Naive thymus-derived CD4-positive, alpha-beta T cell (primary cell): ENCODE data around the gene RNF157. TPM values are rescaled to one million over a fixed set of nuclear protein-coding genes. Genes with fewer than 3 reads are reported as not detected.

Source experiments
- ATAC-seq: fragments of 150-1000 bp; cut with Tn5 transposase; 2 replicates; pipeline ENCODE4 v1.10.0; 2021; ENCODE audit warnings: mild to moderate bottlenecking, moderate library complexity
- CTCF ChIA-PET: fragments of 350-600 bp; sonication (Branson Sonifier 250); formaldehyde crosslinking; loops from one replicate; lab custom pipeline; 2021; ENCODE audit warnings: antibody characterized with exemption; lab: Charles Lee
- POLR2A ChIA-PET: fragments of 350-600 bp; sonication (Branson Sonifier 250); formaldehyde crosslinking; loops from one replicate; lab custom pipeline; 2021; ENCODE audit warnings: antibody characterized with exemption, inconsistent platforms; lab: Charles Lee
- DNase-seq, 9 donors: peaks; one replicate each; pipeline versions ENCODE4 v3.0.0 to v3.0.0-alpha.2; 2020 to 2022; ENCODE audit warnings: mixed read lengths in 1 of 9
- H3K27ac ChIP-seq: one replicate; pipeline ENCODE4 v1.7.0; 2013; ENCODE audit warnings: mild to moderate bottlenecking, low read depth, low read length, moderate library complexity
- H3K27me3 ChIP-seq, 2 donors: one replicate each; pipeline ENCODE4 v1.7.0; 2013; ENCODE audit warnings: low read length in 2 of 2, mild to moderate bottlenecking in 2 of 2, moderate library complexity in 2 of 2; ENCODE audit not compliant: control insufficient read depth in 2 of 2, insufficient read depth in 2 of 2
- H3K36me3 ChIP-seq, 3 experiments: 1 replicate in 2 of 3; 2 replicates in 1 of 3; pipeline ENCODE4 v1.7.0; 2013; ENCODE audit warnings: low read length in 3 of 3, mild to moderate bottlenecking in 3 of 3, moderate library complexity in 1 of 3; ENCODE audit not compliant: insufficient read depth in 3 of 3, control insufficient read depth in 2 of 3
- H3K4me1 ChIP-seq, 2 donors: one replicate each; pipeline ENCODE4 v1.7.0; 2013; ENCODE audit warnings: low read length in 2 of 2, mild to moderate bottlenecking in 2 of 2, moderate library complexity in 1 of 2; ENCODE audit not compliant: control insufficient read depth in 2 of 2, insufficient read depth in 2 of 2
- H3K4me3 ChIP-seq: 2 replicates; pipeline ENCODE4 v1.7.0; 2013; ENCODE audit warnings: mild to moderate bottlenecking, low read length
- H3K9me3 ChIP-seq, 3 experiments: 1 replicate in 2 of 3; 2 replicates in 1 of 3; pipeline ENCODE4 v1.7.0; 2013; ENCODE audit warnings: low read length in 3 of 3; ENCODE audit not compliant: control insufficient read depth in 2 of 3
- H3K27ac Mint-ChIP-seq, 9 donors: one replicate each; pipeline ENCODE4 v1.8.0; 2020 to 2022; ENCODE audit warnings: mixed read lengths in 9 of 9, mild to moderate bottlenecking in 8 of 9, moderate library complexity in 5 of 9, inconsistent platforms in 2 of 9
- H3K27me3 Mint-ChIP-seq, 5 donors: one replicate each; pipeline ENCODE4 v1.8.0; 2021 to 2022; ENCODE audit warnings: mixed read lengths in 5 of 5, mild to moderate bottlenecking in 1 of 5
- H3K36me3 Mint-ChIP-seq, 5 donors: one replicate each; pipeline ENCODE4 v1.8.0; 2020 to 2022; ENCODE audit warnings: mixed read lengths in 5 of 5, mild to moderate bottlenecking in 3 of 5, inconsistent platforms in 1 of 5
- H3K4me1 Mint-ChIP-seq, 7 donors: one replicate each; pipeline ENCODE4 v1.8.0; 2020 to 2022; ENCODE audit warnings: mixed read lengths in 7 of 7, mild to moderate bottlenecking in 3 of 7, inconsistent platforms in 1 of 7
- H3K4me3 Mint-ChIP-seq, 10 donors: one replicate each; pipeline ENCODE4 v1.8.0; 2020 to 2022; ENCODE audit warnings: mild to moderate bottlenecking in 10 of 10, mixed read lengths in 10 of 10, moderate library complexity in 6 of 10, inconsistent platforms in 2 of 10
- H3K9me3 Mint-ChIP-seq, 11 donors: one replicate each; pipeline ENCODE4 v1.8.0; 2020 to 2022; ENCODE audit warnings: mixed read lengths in 11 of 11, mild to moderate bottlenecking in 4 of 11, inconsistent platforms in 1 of 11, moderate library complexity in 1 of 11
- intact Hi-C, 2 donors: fragments of 100-400 bp; cut with micrococcal nuclease; formaldehyde crosslinking; loops; one replicate each; pipeline ENCODE4 v1.15.1; 2023
- polyA plus RNA-seq, 2 donors: library from polyadenylated mRNA; unstranded; fragments of 300-500 nt; fragmentation: Illumina TruSeq; gene quantifications; one replicate each; pipeline ENCODE4 v1.2.3, GENCODE V29; 2021
- total RNA-seq, 6 experiments: library from RNA in 5 of 6; stranded (reverse) in 5 of 6; gene quantifications; 1 replicate in 5 of 6; 2 replicates in 1 of 6; pipeline ENCODE4 v1.2.3 and lab custom pipeline; 2021 to 2026

Gene RNF157
- total and polyA plus RNA-seq, 7 experiments from 2014 or later = 10.4 to 96.3 (median 50.6) TPM

- ATAC-seq (no peak), DNase-seq (peak in 5 of 9 donors; percentile 24 to 36 (median 33))
- Mint-ChIP-seq H3K4me3 (peak overlapping the region; percentile 45 to 93 (median 78)), H3K27ac (peak overlapping the region; percentile 73 to 93 (median 86)), H3K27me3 (peaks cover 0 to 3% (median 0%) of the 10 kb centered on the region in 5 donors), H3K36me3 (peaks cover 0 to 43% (median 9%) of the 10 kb centered on the region in 5 donors), H3K9me3 (no peaks in the 10 kb centered on the region), H3K4me1 (peaks cover 35 to 71% (median 63%) of the 10 kb centered on the region in 7 donors)
- no peaks in the 10 kb centered on the region for H3K27me3 ChIP-seq
- intact Hi-C loops = loop anchor here in 1 of 2 donors (5.0 kb wide), 1 partner anchor 34 kb away; no protein-coding TSS in a partner anchor
- peak overlapping the region; percentile 92 for H3K27ac ChIP-seq
- H3K9me3 ChIP-seq = no peaks in the 10 kb centered on the region
- peak overlapping the region; percentile 68 for H3K4me3 ChIP-seq
- H3K36me3 ChIP-seq = peaks cover 0 to 28% (median 0%) of the 10 kb centered on the region in 3 experiments
- ChIA-PET CTCF (interaction anchor here (0.8 to 5.5 kb wide), 7 partner anchors 8 to 145 kb away, joined by 3 to 36 read pairs (median 5); no protein-coding TSS in a partner anchor), POLR2A (interaction anchor here (0.6 to 19.9 kb wide), 15 partner anchors 14 to 168 kb away, joined by 3 to 375 read pairs (median 6); partner anchors contain the start of genes EXOC7, FOXJ1 and RNF157)
- peaks cover 70 to 71% of the 10 kb centered on the region in 2 donors for H3K4me1 ChIP-seq
Measured at GRCh38 chr17:76270770-76271668, 30.7 kb upstream of the RNF157 start.

- H3K36me3 Mint-ChIP-seq = peaks cover 0 to 43% (median 9%) of the 10 kb centered on the region in 5 donors
- CTCF ChIA-PET = interaction anchor here (0.8 to 5.2 kb wide), 5 partner anchors 9 to 144 kb away, joined by 4 to 36 read pairs (median 6); no protein-coding TSS in a partner anchor
- Histone ChIP-seq H3K27me3 (no peaks in the 10 kb centered on the region), H3K36me3 (peaks cover 0 to 31% (median 0%) of the 10 kb centered on the region in 3 experiments), H3K4me3 (no peak overlapping the region), H3K27ac (peak overlapping the region; percentile 92), H3K4me1 (peaks cover 70 to 71% of the 10 kb centered on the region in 2 donors), H3K9me3 (no peaks in the 10 kb centered on the region)
- DNase-seq (peak in 2 of 9 donors; percentile 13 to 17), ATAC-seq (no peak)
- H3K27ac Mint-ChIP-seq = peak overlapping the region in 8 of 9 donors; percentile 79 to 96 (median 93)
- H3K4me3 Mint-ChIP-seq = peak overlapping the region in 9 of 10 donors; percentile 38 to 95 (median 92)
- peaks cover 0 to 3% (median 0%) of the 10 kb centered on the region in 5 donors for H3K27me3 Mint-ChIP-seq
- POLR2A ChIA-PET = interaction anchor here (0.7 to 19.9 kb wide), 15 partner anchors 10 to 148 kb away, joined by 3 to 375 read pairs (median 6); partner anchors contain the start of genes FOXJ1 and RNF157
- H3K4me1 Mint-ChIP-seq = peaks cover 35 to 70% (median 61%) of the 10 kb centered on the region in 7 donors
- no peaks in the 10 kb centered on the region for H3K9me3 Mint-ChIP-seq
- intact Hi-C loops = loop anchor here in 1 of 2 donors (5.0 kb wide), 1 partner anchor 33 kb away; no protein-coding TSS in a partner anchor
Measured at GRCh38 chr17:76270127-76270592, 29.9 kb upstream of the RNF157 start.

- Mint-ChIP-seq H3K4me3 (peak overlapping the region; percentile 87 to 95 (median 92)), H3K27me3 (peaks cover 0 to 3% (median 0%) of the 10 kb centered on the region in 5 donors), H3K27ac (peak overlapping the region; percentile 72 to 96 (median 93)), H3K9me3 (no peaks in the 10 kb centered on the region), H3K4me1 (peaks cover 36 to 68% (median 57%) of the 10 kb centered on the region in 7 donors), H3K36me3 (peaks cover 0 to 43% (median 9%) of the 10 kb centered on the region in 5 donors)
- H3K36me3 ChIP-seq = peaks cover 0 to 31% (median 0%) of the 10 kb centered on the region in 3 experiments
- peak overlapping the region; percentile 46 for H3K4me3 ChIP-seq
- ChIA-PET POLR2A (interaction anchor here (0.7 to 19.9 kb wide), 20 partner anchors 10 to 165 kb away, joined by 3 to 375 read pairs (median 6); partner anchors contain the start of gene RNF157), CTCF (interaction anchor here (0.7 to 5.2 kb wide), 8 partner anchors 10 to 270 kb away, joined by 4 to 20 read pairs (median 6); no protein-coding TSS in a partner anchor)
- H3K4me1 ChIP-seq = peaks cover 68 to 70% of the 10 kb centered on the region in 2 donors
- no peak for ATAC-seq
- peak overlapping the region; percentile 92 for H3K27ac ChIP-seq
- peak in 1 of 9 donors; percentile 7 for DNase-seq
- no peaks in the 10 kb centered on the region for H3K9me3 ChIP-seq
- intact Hi-C loops = loop anchor here in 1 of 2 donors (5.0 kb wide), 1 partner anchor 487 kb away; the partner anchor contains the start of gene UNK
- no peaks in the 10 kb centered on the region for H3K27me3 ChIP-seq
Measured at GRCh38 chr17:76268991-76269981, 29.0 kb upstream of the RNF157 start.

GRCh38 chr17:76268015-76268749 lies 27.9 kb upstream of the RNF157 start:
- ATAC-seq (peak; percentile 14), DNase-seq (peak in 7 of 9 donors; percentile 49 to 74 (median 60))
- H3K4me1 ChIP-seq = peaks cover 68 to 71% of the 10 kb centered on the region in 2 donors
- ChIA-PET POLR2A (interaction anchor here (0.8 to 19.9 kb wide), 18 partner anchors 7 to 164 kb away, joined by 3 to 375 read pairs (median 11); partner anchors contain the start of gene RNF157), CTCF (interaction anchor here (0.7 to 5.2 kb wide), 8 partner anchors 11 to 146 kb away, joined by 3 to 20 read pairs (median 6); no protein-coding TSS in a partner anchor)
- H3K9me3 ChIP-seq = no peaks in the 10 kb centered on the region
- peak overlapping the region; percentile 92 for H3K27ac ChIP-seq
- Mint-ChIP-seq H3K4me3 (peak overlapping the region; percentile 87 to 95 (median 92)), H3K9me3 (no peaks in the 10 kb centered on the region), H3K27ac (peak overlapping the region; percentile 86 to 97 (median 96)), H3K27me3 (peaks cover 0 to 3% (median 0%) of the 10 kb centered on the region in 5 donors), H3K4me1 (peaks cover 35 to 68% (median 58%) of the 10 kb centered on the region in 7 donors), H3K36me3 (peaks cover 0 to 43% (median 9%) of the 10 kb centered on the region in 5 donors)
- peak overlapping the region; percentile 46 for H3K4me3 ChIP-seq
- H3K27me3 ChIP-seq = no peaks in the 10 kb centered on the region
- intact Hi-C loops = loop anchor here in 1 of 2 donors (5.0 kb wide), 1 partner anchor 486 kb away; the partner anchor contains the start of gene UNK
- peaks cover 0 to 31% (median 0%) of the 10 kb centered on the region in 3 experiments for H3K36me3 ChIP-seq
